Measurements from ENCODE around the gene LAMC1. TPM values are rescaled to one million over a fixed set of nuclear protein-coding genes. Genes with fewer than 3 reads are reported as not detected.

LAMC1 gene
- total RNA-seq, 4 donors from 2014 or later, result 58.3 to 124 (median 77.6) TPM

DNA sequence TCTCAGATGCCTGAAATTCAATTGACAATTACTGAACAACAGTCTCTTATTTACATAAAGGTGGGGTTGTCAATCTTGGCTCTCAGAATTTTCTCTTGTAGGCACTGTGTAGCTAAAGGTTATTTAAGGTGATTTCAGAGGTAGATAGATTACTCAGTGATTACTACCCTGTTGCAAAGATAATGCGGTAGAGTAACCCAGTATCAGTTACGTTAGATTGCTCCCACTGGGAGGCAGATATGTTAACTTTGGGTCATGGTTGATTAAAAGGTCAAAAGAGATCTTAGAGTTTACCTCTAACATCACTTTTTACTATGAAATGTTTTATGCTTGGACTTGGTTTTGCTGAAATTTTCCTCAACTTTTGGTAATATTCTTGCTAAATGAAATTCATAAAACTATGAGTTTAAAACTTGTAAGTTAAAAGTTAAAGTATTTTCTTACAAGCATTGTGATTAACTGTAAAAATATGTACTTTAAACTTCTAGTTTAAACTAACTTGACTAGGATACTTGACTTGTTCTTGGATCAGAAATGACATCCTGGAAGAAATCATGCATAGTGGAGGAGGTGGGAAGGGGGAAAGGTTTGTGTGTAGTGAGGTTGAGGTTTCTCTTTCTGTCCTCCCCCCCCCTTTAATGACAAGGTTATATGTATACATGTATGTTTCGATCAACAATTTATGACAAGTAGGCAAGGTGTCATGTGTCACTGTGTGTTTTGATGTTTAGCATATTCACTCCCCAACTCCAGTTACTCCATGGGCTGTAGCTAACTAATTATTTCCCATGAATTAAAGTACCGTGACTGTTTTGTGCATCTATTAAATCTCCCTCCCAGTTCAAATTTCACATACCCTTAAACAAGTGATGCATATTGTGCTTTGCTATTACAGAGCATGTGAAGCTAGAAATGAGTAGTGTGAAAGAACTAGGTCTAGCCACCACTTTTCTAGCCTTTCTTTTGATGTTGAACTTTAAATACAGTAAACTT, 2.9 kb downstream of the LAMC1 start:
- peak overlapping the region; percentile 82 for H3K4me3 ChIP-seq
- TF ChIP-seq EP300 (IDR thresholded peaks at IDR 0.05) (no peak), CTCF (IDR thresholded peaks at IDR 0.05) (no peak), POLR2A (IDR thresholded peaks at IDR 0.05) (no peak), POLR2AphosphoS5 (IDR thresholded peaks at IDR 0.05) (no peak)
- DNase-seq (ENCODE audit: low spot score in 2 of 2), result no peak
- no peaks in the 10 kb centered on the region for H3K27me3 ChIP-seq
- H3K27ac ChIP-seq, result no peak overlapping the region
- WGBS, result 23% methylated on average over 4 of the region's 4 CpGs
- peaks cover 67% of the 10 kb centered on the region for H3K4me1 ChIP-seq
- no peaks in the 10 kb centered on the region for H3K36me3 ChIP-seq
- no peaks in the 10 kb centered on the region for H3K9me3 ChIP-seq

- H3K4me3 ChIP-seq, result peak overlapping the region; percentile 82
- H3K27me3 ChIP-seq, result no peaks in the 10 kb centered on the region
- no peaks in the 10 kb centered on the region for H3K36me3 ChIP-seq
- H3K27ac ChIP-seq, result no peak overlapping the region
- TF ChIP-seq EP300 (IDR thresholded peaks at IDR 0.05), result no peak
- no peak for TF ChIP-seq CTCF (IDR thresholded peaks at IDR 0.05)
- no peak for TF ChIP-seq POLR2AphosphoS5 (IDR thresholded peaks at IDR 0.05)
- no peak for TF ChIP-seq POLR2A (IDR thresholded peaks at IDR 0.05)
- H3K9me3 ChIP-seq, result no peaks in the 10 kb centered on the region
- DNase-seq (ENCODE audit: low spot score in 2 of 2), result no peak
- WGBS, result 27% methylated on average over 3 of the region's 3 CpGs
- H3K4me1 ChIP-seq, result peaks cover 62% of the 10 kb centered on the region
Observed at GRCh38 chr1:183027031-183027430, 3.8 kb downstream of the LAMC1 start.

DNA sequence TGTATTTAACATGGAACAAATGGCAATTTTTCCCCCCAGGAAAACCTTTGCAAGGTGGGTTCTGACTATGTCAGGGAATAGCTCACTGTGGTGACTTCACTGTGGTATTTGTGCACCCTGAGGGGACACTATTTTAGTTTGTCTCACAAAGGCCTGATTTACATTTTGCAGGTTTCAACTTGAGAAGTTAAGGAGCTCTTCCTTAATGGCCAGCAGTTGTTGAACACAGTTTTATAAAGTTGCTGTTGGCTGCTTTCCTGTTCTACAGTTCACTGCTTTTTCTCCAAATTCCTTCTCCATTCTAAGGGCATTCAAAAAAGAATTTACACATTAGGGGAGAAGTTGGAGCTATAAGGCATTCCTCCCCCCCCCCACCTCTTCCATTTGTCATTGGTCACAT, 4.6 kb downstream of the LAMC1 start:
- peaks cover 63% of the 10 kb centered on the region for H3K4me1 ChIP-seq
- H3K36me3 ChIP-seq, result no peaks in the 10 kb centered on the region
- H3K9me3 ChIP-seq, result no peaks in the 10 kb centered on the region
- DNase-seq (ENCODE audit: low spot score in 2 of 2), result no peak
- H3K27me3 ChIP-seq, result no peaks in the 10 kb centered on the region
- H3K27ac ChIP-seq, result no peak overlapping the region
- TF ChIP-seq POLR2AphosphoS5 (IDR thresholded peaks at IDR 0.05) (no peak), POLR2A (IDR thresholded peaks at IDR 0.05) (no peak), CTCF (IDR thresholded peaks at IDR 0.05) (no peak), EP300 (IDR thresholded peaks at IDR 0.05) (no peak)
- H3K4me3 ChIP-seq, result peak overlapping the region; percentile 82

- 46% methylated on average over 3 of the region's 3 CpGs for WGBS
- peaks cover 56% of the 10 kb centered on the region for H3K4me1 ChIP-seq
- peak overlapping the region; percentile 5 for H3K27ac ChIP-seq
- no peaks in the 10 kb centered on the region for H3K9me3 ChIP-seq
- H3K4me3 ChIP-seq, result no peak overlapping the region
- no peak for DNase-seq (ENCODE audit: low spot score in 2 of 2)
- H3K27me3 ChIP-seq, result no peaks in the 10 kb centered on the region
- no peak for TF ChIP-seq POLR2A (IDR thresholded peaks at IDR 0.05)
- TF ChIP-seq CTCF (IDR thresholded peaks at IDR 0.05), result no peak
- no peak for TF ChIP-seq POLR2AphosphoS5 (IDR thresholded peaks at IDR 0.05)
- no peak for TF ChIP-seq EP300 (IDR thresholded peaks at IDR 0.05)
- no peaks in the 10 kb centered on the region for H3K36me3 ChIP-seq
Observed at GRCh38 chr1:183029591-183030000, 6.4 kb downstream of the LAMC1 start.

- Histone ChIP-seq H3K9me3 (no peaks in the 10 kb centered on the region), H3K4me3 (no peak overlapping the region), H3K36me3 (no peaks in the 10 kb centered on the region), H3K27ac (no peak overlapping the region), H3K27me3 (no peaks in the 10 kb centered on the region), H3K4me1 (peaks cover 52% of the 10 kb centered on the region)
- DNase-seq (ENCODE audit: low spot score in 2 of 2), result no peak
- TF ChIP-seq EP300 (IDR thresholded peaks at IDR 0.05) (no peak), POLR2A (IDR thresholded peaks at IDR 0.05) (no peak), POLR2AphosphoS5 (IDR thresholded peaks at IDR 0.05) (no peak), CTCF (IDR thresholded peaks at IDR 0.05) (no peak)
- WGBS, result 64% methylated on average over 1 of the region's 1 CpG
Observed at GRCh38 chr1:183030053-183030452, 6.8 kb downstream of the LAMC1 start.
